Mesendoderm (in vitro differentiated cells): Measurements from ENCODE around the gene INPP5J.
"Not testable (repeated sequence)": the region's sequence is repeated elsewhere in the genome, so short reads cannot be mapped to it uniquely, and the experiment has no call there.

Experiments
- DNase-seq: peaks from one replicate; pipeline ENCODE4 v3.0.0; 2013
- H2AK5ac ChIP-seq: 2 replicates; pipeline ENCODE4 v1.6.1; 2013; ENCODE audit warnings: low read length, inconsistent platforms
- H2BK120ac ChIP-seq: 2 replicates; pipeline ENCODE4 v1.6.1; 2013; ENCODE audit warnings: low read depth, mild to moderate bottlenecking, low read length, moderate library complexity, mixed read lengths
- H2BK15ac ChIP-seq: replicated peaks from 2 replicates; pipeline ENCODE4 v1.6.1; 2013; ENCODE audit warnings: low read depth, mild to moderate bottlenecking, moderate library complexity
- H2BK5ac ChIP-seq: 2 replicates; pipeline ENCODE4 v1.6.1; 2013; ENCODE audit warnings: low read length, inconsistent platforms
- H3K18ac ChIP-seq: 2 replicates; pipeline ENCODE4 v1.6.1; 2013; ENCODE audit warnings: mild to moderate bottlenecking, low read length, mixed read lengths
- H3K23ac ChIP-seq: one replicate; pipeline ENCODE4 v1.6.1; 2013; ENCODE audit warnings: low read length
- H3K27ac ChIP-seq: 2 replicates; pipeline ENCODE4 v1.5.1; 2013; ENCODE audit warnings: low read depth, mild to moderate bottlenecking, inconsistent platforms, low read length, moderate library complexity
- H3K27me3 ChIP-seq: 2 replicates; pipeline ENCODE4 v1.6.1; 2013; ENCODE audit warnings: low read length, control low read depth, mild to moderate bottlenecking, inconsistent platforms; ENCODE audit not compliant: insufficient read depth, poor library complexity
- H3K36me3 ChIP-seq: 2 replicates; pipeline ENCODE4 v1.6.1; 2013; ENCODE audit warnings: low read length, inconsistent platforms; ENCODE audit not compliant: control insufficient read depth, insufficient read depth
- H3K4ac ChIP-seq: one replicate; pipeline ENCODE4 v1.6.1; 2013; ENCODE audit warnings: low read depth, mild to moderate bottlenecking, low read length, moderate library complexity
- H3K4me1 ChIP-seq: 2 replicates; pipeline ENCODE4 v1.6.1; 2013; ENCODE audit warnings: low read depth, low read length, inconsistent platforms; ENCODE audit not compliant: control insufficient read depth
- H3K4me2 ChIP-seq: 2 replicates; pipeline ENCODE4 v1.6.1; 2013; ENCODE audit warnings: low read length
- H3K4me3 ChIP-seq: 2 replicates; pipeline ENCODE4 v1.5.1; 2013; ENCODE audit warnings: mild to moderate bottlenecking, low read length
- H3K56ac ChIP-seq: one replicate; pipeline ENCODE4 v1.6.1; 2013; ENCODE audit warnings: low read length
- H3K79me1 ChIP-seq: 2 replicates; pipeline ENCODE4 v1.6.1; 2013; ENCODE audit warnings: low read length, inconsistent platforms
- H3K79me2 ChIP-seq: 2 replicates; pipeline ENCODE4 v1.6.1; 2013; ENCODE audit warnings: mild to moderate bottlenecking, low read length; ENCODE audit not compliant: control insufficient read depth, insufficient read depth
- H3K9ac ChIP-seq: 2 replicates; pipeline ENCODE4 v1.6.1; 2013; ENCODE audit warnings: low read length, inconsistent platforms
- H4K5ac ChIP-seq: one replicate; pipeline ENCODE4 v1.6.1; 2013; ENCODE audit warnings: low read length
- H4K8ac ChIP-seq: one replicate; pipeline ENCODE4 v1.6.1; 2013; ENCODE audit warnings: low read depth, mild to moderate bottlenecking, control low read depth, low read length, moderate library complexity
- WGBS: extraction: QIAGEN DNeasy Blood & Tissue Kit; methylation state at CpG from one replicate; pipeline ENCODE4 v1.1.7; 2013; ENCODE audit warnings: low lambda C conversion rate, missing lambda C conversion rate; ENCODE audit not compliant: insufficient coverage; ENCODE audit errors: extremely low coverage; 5-methylcytosine and 5-hydroxymethylcytosine counted together

Gene INPP5J

DNA sequence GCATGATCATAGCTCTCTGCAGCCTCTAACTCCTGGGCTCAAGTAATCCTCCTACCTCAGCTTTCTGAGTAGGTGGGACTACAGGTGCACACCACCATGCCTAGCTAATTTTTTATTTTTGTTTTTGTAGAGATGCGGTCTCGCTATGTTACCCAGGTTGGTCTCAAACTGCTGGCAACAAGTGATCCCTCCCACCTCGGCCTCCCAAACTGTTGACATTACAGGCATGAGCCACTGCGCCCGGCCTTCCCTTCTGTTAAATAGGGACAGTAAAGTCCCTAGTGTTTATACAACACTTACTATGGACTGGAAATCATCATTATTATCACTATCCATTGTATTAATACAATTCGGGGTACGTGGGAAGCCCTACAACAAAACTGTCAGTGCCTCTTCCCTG lies 28.0 kb upstream of the INPP5J start:
- no peak overlapping the region for H3K18ac ChIP-seq
- no peak overlapping the region for H3K27ac ChIP-seq
- no peak overlapping the region for H3K4me2 ChIP-seq
- H3K4me1 ChIP-seq = peaks cover 2% of the 10 kb centered on the region
- DNase-seq = no peak
- H3K56ac ChIP-seq = no peak overlapping the region
- H3K4ac ChIP-seq = no peak overlapping the region
- no peak overlapping the region for H2BK120ac ChIP-seq
- H4K8ac ChIP-seq = no peak overlapping the region
- H3K79me1 ChIP-seq = no peaks in the 10 kb centered on the region
- no peak overlapping the region for H3K9ac ChIP-seq
- H3K36me3 ChIP-seq = no peaks in the 10 kb centered on the region
- no peaks in the 10 kb centered on the region for H3K79me2 ChIP-seq
- no peak overlapping the region for H3K23ac ChIP-seq
- WGBS = no CpG with 5 or more reads among the region's 7 CpGs
- H3K4me3 ChIP-seq = no peak overlapping the region
- H3K27me3 ChIP-seq = no peaks in the 10 kb centered on the region
- no peak overlapping the region for H2AK5ac ChIP-seq
- H4K5ac ChIP-seq = no peak overlapping the region
- no peak overlapping the region for H2BK15ac ChIP-seq
- no peak overlapping the region for H2BK5ac ChIP-seq

- no peak overlapping the region for H3K4ac ChIP-seq
- no CpG with 5 or more reads among the region's 3 CpGs for WGBS
- H2BK5ac ChIP-seq = no peak overlapping the region
- H2BK15ac ChIP-seq = no peak overlapping the region
- H3K27ac ChIP-seq = no peak overlapping the region
- no peak overlapping the region for H3K9ac ChIP-seq
- H3K56ac ChIP-seq = no peak overlapping the region
- no peak overlapping the region for H4K5ac ChIP-seq
- H2BK120ac ChIP-seq = no peak overlapping the region
- H3K4me2 ChIP-seq = no peak overlapping the region
- no peaks in the 10 kb centered on the region for H3K79me2 ChIP-seq
- no peak overlapping the region for H3K23ac ChIP-seq
- H3K79me1 ChIP-seq = no peaks in the 10 kb centered on the region
- no peaks in the 10 kb centered on the region for H3K27me3 ChIP-seq
- H3K36me3 ChIP-seq = no peaks in the 10 kb centered on the region
- H2AK5ac ChIP-seq = no peak overlapping the region
- H3K4me1 ChIP-seq = peaks cover 2% of the 10 kb centered on the region
- DNase-seq = no peak
- H4K8ac ChIP-seq = no peak overlapping the region
- no peak overlapping the region for H3K4me3 ChIP-seq
- no peak overlapping the region for H3K18ac ChIP-seq
Measured at GRCh38 chr22:31095637-31096249, 27.0 kb upstream of the INPP5J start.

- Histone ChIP-seq H3K4me2 (no peak overlapping the region), H3K4me1 (peaks cover 2% of the 10 kb centered on the region), H3K27ac (no peak overlapping the region), H4K8ac (no peak overlapping the region), H3K18ac (no peak overlapping the region), H3K4ac (no peak overlapping the region), H2AK5ac (no peak overlapping the region), H3K79me2 (no peaks in the 10 kb centered on the region), H2BK5ac (no peak overlapping the region), H3K4me3 (no peak overlapping the region), H3K79me1 (no peaks in the 10 kb centered on the region), H3K9ac (no peak overlapping the region), H3K36me3 (no peaks in the 10 kb centered on the region), H3K23ac (no peak overlapping the region), H3K56ac (no peak overlapping the region), H2BK120ac (no peak overlapping the region), H2BK15ac (no peak overlapping the region), H3K27me3 (no peaks in the 10 kb centered on the region), H4K5ac (no peak overlapping the region)
- no peak for DNase-seq
- WGBS = no CpG with 5 or more reads among the region's 27 CpGs
Measured at GRCh38 chr22:31096657-31097279, 26.0 kb upstream of the INPP5J start.

DNA sequence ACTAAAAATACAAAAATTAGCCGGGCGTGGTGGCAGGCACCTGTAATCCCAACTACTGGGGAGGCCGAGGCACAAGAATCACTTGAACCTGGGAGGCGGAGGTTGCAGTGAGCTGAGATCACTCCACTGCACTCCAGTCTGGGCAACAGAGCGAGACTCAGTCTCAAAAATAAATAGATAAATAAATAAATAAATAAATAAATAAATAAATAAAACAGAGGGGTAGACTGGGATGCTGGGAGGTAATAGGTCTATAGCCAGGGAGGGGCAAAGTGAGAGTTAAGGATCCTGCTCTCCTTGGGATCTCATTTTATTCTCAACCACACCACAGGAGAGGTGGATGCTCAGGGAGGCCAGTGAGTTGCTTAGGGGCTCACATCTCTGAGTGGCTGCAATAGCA lies 25.2 kb upstream of the INPP5J start:
- not testable (repeated sequence) for H3K23ac ChIP-seq, H3K79me2 ChIP-seq, H2BK15ac ChIP-seq, H3K4me2 ChIP-seq, H4K5ac ChIP-seq, H3K27ac ChIP-seq, H3K27me3 ChIP-seq, H4K8ac ChIP-seq, H3K56ac ChIP-seq, H2BK120ac ChIP-seq, H2BK5ac ChIP-seq, H3K4ac ChIP-seq, H3K4me3 ChIP-seq, H3K18ac ChIP-seq, H3K4me1 ChIP-seq, DNase-seq, H3K79me1 ChIP-seq, H2AK5ac ChIP-seq, H3K36me3 ChIP-seq, H3K9ac ChIP-seq
- no CpG with 5 or more reads among the region's 5 CpGs for WGBS

- no peak overlapping the region for H4K8ac ChIP-seq
- WGBS = no CpG with 5 or more reads among the region's 10 CpGs
- H3K27ac ChIP-seq = no peak overlapping the region
- H3K56ac ChIP-seq = peak overlapping the region; percentile 45
- H3K23ac ChIP-seq = no peak overlapping the region
- peak overlapping the region; percentile 12 for H3K4me2 ChIP-seq
- H3K79me1 ChIP-seq = no peaks in the 10 kb centered on the region
- no peak for DNase-seq
- H3K4me1 ChIP-seq = peaks cover 2% of the 10 kb centered on the region
- no peak overlapping the region for H3K18ac ChIP-seq
- no peak overlapping the region for H2BK5ac ChIP-seq
- no peak overlapping the region for H3K4ac ChIP-seq
- no peaks in the 10 kb centered on the region for H3K36me3 ChIP-seq
- no peak overlapping the region for H4K5ac ChIP-seq
- H3K9ac ChIP-seq = peak overlapping the region; percentile 49
- no peak overlapping the region for H2BK15ac ChIP-seq
- H3K79me2 ChIP-seq = no peaks in the 10 kb centered on the region
- H2BK120ac ChIP-seq = no peak overlapping the region
- H3K4me3 ChIP-seq = no peak overlapping the region
- no peaks in the 10 kb centered on the region for H3K27me3 ChIP-seq
- H2AK5ac ChIP-seq = no peak overlapping the region
Measured at GRCh38 chr22:31097941-31098631, 24.7 kb upstream of the INPP5J start.
